Neural crest cell (in vitro differentiated cells): ENCODE measurements around the gene RNF220. TPM values are rescaled to one million over a fixed set of nuclear protein-coding genes. Genes with fewer than 3 reads are reported as not detected.
"Not testable (repeated sequence)": the region's sequence is repeated elsewhere in the genome, so short reads cannot be mapped to it uniquely, and the experiment has no call there.

Source experiments
- DNase-seq: peaks from one replicate; pipeline ENCODE4 v3.0.0; 2021; ENCODE audit warnings: low read depth, mixed read lengths, low spot score
- H3K27ac Mint-ChIP-seq: one replicate; pipeline ENCODE4 v1.8.0; 2021; ENCODE audit warnings: mild to moderate bottlenecking, mixed read lengths; ENCODE audit not compliant: unreplicated experiment
- H3K27me3 Mint-ChIP-seq: 2 replicates; pipeline ENCODE4 v1.8.0; 2021; ENCODE audit warnings: low read depth, mild to moderate bottlenecking, mixed read lengths
- H3K36me3 Mint-ChIP-seq: 2 replicates; pipeline ENCODE4 v1.8.0; 2021; ENCODE audit warnings: low read depth, mild to moderate bottlenecking, mixed read lengths
- H3K4me1 Mint-ChIP-seq: 2 replicates; pipeline ENCODE4 v1.8.0; 2021; ENCODE audit warnings: mixed read lengths
- H3K4me3 Mint-ChIP-seq: one replicate; pipeline ENCODE4 v1.8.0; 2021; ENCODE audit warnings: mild to moderate bottlenecking, mixed read lengths
- H3K9me3 Mint-ChIP-seq: 2 replicates; pipeline ENCODE4 v1.8.0; 2021; ENCODE audit warnings: mixed read lengths
- total RNA-seq: library from RNA; stranded (reverse); gene quantifications from 2 replicates; pipeline ENCODE4 v1.2.1, GENCODE V29; 2021
- TF ChIP-seq, protein P1 (sequence below): fragments of 200-600 bp; sonication (generic); conservative IDR thresholded peaks from 2 replicates; pipeline ENCODE4 v1.5.0; 2021; ENCODE audit warnings: antibody characterized with exemption, mild to moderate bottlenecking

Gene RNF220
- total RNA-seq, 1 donor from 2014 or later = 96.7 TPM

DNA sequence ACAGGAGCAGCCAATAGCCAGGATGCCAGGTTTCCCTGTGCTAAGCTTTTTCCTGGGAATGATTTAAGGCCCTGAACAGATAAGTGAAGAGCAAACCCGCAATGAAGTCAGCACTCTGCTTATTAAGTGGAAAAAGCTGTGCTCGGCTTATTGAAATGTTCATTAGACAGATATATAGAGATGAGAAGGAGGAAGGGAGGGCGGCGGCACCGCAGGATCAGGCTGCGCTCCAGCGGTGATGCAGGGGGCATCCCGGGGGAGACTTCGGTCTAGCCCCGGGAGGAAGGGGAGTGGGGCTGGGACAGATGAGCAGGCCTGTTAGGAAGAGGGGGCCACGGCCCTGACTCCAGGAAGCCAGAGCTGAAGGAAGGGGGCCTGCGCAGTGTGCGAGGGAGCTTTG, 154.3 kb downstream of the RNF220 start:
- no peak overlapping the region for H3K4me3 Mint-ChIP-seq
- no peak for DNase-seq
- H3K27me3 Mint-ChIP-seq = peaks cover 36% of the 10 kb centered on the region
- TF ChIP-seq, protein P1, sequence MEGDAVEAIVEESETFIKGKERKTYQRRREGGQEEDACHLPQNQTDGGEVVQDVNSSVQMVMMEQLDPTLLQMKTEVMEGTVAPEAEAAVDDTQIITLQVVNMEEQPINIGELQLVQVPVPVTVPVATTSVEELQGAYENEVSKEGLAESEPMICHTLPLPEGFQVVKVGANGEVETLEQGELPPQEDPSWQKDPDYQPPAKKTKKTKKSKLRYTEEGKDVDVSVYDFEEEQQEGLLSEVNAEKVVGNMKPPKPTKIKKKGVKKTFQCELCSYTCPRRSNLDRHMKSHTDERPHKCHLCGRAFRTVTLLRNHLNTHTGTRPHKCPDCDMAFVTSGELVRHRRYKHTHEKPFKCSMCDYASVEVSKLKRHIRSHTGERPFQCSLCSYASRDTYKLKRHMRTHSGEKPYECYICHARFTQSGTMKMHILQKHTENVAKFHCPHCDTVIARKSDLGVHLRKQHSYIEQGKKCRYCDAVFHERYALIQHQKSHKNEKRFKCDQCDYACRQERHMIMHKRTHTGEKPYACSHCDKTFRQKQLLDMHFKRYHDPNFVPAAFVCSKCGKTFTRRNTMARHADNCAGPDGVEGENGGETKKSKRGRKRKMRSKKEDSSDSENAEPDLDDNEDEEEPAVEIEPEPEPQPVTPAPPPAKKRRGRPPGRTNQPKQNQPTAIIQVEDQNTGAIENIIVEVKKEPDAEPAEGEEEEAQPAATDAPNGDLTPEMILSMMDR = no peak
- no peaks in the 10 kb centered on the region for H3K4me1 Mint-ChIP-seq
- no peaks in the 10 kb centered on the region for H3K9me3 Mint-ChIP-seq
- H3K27ac Mint-ChIP-seq = no peak overlapping the region
- H3K36me3 Mint-ChIP-seq = no peaks in the 10 kb centered on the region

DNA sequence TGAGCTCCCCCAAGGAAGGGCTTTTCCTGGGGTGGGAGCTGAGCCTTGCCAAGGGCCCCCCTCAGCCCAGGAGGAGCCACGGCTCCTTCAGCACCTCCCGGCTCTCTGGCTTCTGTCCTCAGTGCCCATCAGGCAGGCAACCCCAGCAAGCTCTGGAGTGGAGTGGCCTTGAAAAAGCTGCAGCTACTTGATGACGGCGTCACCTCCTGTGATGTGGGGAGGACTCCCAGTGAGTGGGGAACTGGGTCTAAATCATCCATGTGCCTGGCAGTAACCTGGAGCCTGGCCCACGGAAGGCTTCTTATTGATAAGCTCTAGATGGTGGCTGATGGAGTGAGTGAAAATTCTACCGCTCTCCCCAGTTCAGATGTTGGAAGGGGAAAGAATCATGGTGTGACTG, 154.9 kb downstream of the RNF220 start:
- H3K27ac Mint-ChIP-seq = no peak overlapping the region
- no peaks in the 10 kb centered on the region for H3K36me3 Mint-ChIP-seq
- peaks cover 30% of the 10 kb centered on the region for H3K27me3 Mint-ChIP-seq
- DNase-seq = no peak
- TF ChIP-seq, protein P1 = no peak
- no peaks in the 10 kb centered on the region for H3K9me3 Mint-ChIP-seq
- H3K4me1 Mint-ChIP-seq = no peaks in the 10 kb centered on the region
- no peak overlapping the region for H3K4me3 Mint-ChIP-seq

DNA sequence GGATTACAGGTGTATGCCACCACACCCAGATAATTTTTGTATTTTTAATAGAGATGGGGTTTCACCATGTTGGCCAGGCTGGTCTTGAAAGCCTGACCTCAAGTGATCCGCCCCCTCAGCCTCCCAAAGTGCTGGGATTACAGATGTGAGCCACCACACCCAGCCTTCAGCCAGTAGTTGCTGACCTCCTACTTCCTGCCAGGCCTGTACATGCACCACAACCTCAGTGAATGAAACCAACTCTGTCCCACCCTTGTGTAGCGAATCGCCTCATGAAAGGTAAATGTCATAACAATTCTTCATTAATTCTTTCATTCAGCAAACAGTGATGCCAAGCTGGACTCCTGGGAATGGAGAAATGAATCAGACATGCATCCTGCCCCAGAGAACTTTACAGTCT, 155.6 kb downstream of the RNF220 start:
- not testable (repeated sequence) for H3K9me3 Mint-ChIP-seq, H3K4me1 Mint-ChIP-seq, H3K27ac Mint-ChIP-seq, H3K4me3 Mint-ChIP-seq, DNase-seq, H3K36me3 Mint-ChIP-seq
- H3K27me3 Mint-ChIP-seq = peaks cover 26% of the 10 kb centered on the region

DNA sequence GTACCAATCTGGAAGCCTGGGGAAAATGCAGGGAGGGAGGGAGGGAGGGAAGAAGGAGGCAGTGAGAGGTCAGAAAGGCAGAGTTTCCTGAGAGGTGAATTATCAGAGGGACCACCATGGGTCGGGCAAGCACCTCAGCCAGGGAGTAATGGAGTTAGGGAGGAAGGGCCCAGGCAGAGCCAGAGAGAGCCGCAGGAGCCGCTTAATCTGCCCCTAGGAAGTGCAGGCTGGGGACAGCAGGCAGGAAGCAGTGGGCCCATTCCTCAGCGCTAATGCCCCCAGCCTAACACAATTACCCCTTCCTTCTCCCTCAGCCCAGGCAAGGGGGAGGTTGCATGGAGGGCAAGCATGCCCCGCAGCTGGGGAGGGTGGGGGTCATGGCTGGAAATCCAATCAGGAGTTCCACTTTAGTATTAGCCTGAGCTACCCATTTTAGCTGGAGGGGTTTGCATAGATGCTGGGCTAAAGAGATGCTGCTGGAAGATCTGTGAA, 160.2 kb downstream of the RNF220 start:
- H3K4me3 Mint-ChIP-seq = no peak overlapping the region
- TF ChIP-seq, protein P1 = no peak
- no peaks in the 10 kb centered on the region for H3K9me3 Mint-ChIP-seq
- H3K27ac Mint-ChIP-seq = no peak overlapping the region
- peaks cover 10% of the 10 kb centered on the region for H3K4me1 Mint-ChIP-seq
- H3K27me3 Mint-ChIP-seq = peaks cover 32% of the 10 kb centered on the region
- peaks cover 2% of the 10 kb centered on the region for H3K36me3 Mint-ChIP-seq
- DNase-seq = no peak

DNA sequence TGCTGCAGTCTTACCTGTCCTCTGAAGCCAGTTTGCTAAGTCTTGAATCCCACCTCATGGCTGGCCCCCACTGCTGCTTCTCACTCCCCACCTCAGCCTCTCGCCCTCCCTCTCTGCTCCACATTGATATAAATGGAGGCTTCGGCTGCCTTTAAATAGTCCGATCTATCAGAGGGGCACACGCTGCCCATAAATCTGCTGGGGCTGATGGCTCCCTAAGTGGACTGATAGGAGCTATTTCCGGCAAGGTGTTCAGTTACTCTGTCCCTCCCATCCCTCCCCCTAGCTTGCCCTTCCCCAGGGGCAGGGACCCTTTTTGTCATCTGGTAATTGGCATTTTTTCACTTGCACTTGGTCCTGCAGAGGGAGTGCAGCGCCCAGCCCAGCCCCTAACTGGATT, 160.8 kb downstream of the RNF220 start:
- no peak for DNase-seq
- TF ChIP-seq, protein P1 = no peak
- Mint-ChIP-seq H3K27ac (no peak overlapping the region), H3K4me1 (peaks cover 10% of the 10 kb centered on the region), H3K9me3 (no peaks in the 10 kb centered on the region), H3K4me3 (no peak overlapping the region), H3K27me3 (peaks cover 34% of the 10 kb centered on the region), H3K36me3 (peaks cover 2% of the 10 kb centered on the region)

DNA sequence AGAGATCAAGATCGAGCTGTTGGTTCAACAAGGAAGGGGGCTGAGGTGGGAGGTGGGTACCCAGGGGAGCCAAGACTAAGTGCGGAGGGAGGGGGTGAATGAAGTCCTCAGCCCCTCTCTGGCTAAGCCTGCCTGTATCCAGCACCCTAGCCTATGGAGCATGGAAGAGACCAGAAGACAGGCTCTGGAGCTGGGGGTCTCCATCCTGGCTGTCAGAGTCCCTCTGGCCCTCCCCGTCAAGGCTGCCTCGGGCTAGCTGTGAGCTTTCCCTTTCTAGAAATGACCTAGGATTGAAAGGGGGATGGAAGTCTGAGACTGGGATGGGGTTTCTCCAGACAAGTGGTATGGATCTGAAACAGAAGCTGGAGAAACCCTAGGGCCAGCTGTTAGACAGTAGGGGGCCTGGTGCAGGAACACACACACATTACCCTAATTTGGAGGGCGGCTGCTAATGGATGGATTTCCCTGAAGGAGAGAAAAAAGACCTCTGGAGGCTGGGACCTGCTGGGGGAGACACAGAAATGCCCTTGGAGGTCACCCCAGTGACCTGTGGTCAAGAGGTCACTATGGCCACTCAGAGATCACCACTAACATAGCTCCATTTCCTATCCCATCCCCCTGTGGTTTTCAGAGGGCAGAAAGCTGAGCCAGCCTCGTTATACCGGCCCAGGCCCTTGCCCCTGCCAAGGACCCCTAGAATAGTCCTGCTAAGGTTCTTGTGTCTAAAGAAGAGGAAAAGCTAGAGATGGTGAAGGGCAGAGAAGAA, 161.4 kb downstream of the RNF220 start:
- no peak overlapping the region for H3K4me3 Mint-ChIP-seq
- TF ChIP-seq, protein P1 = no peak

More for the DNA sequence above, 161.4 kb downstream of the RNF220 start:
- H3K36me3 Mint-ChIP-seq = peaks cover 2% of the 10 kb centered on the region
- peaks cover 10% of the 10 kb centered on the region for H3K4me1 Mint-ChIP-seq
- no peak for DNase-seq
- peaks cover 31% of the 10 kb centered on the region for H3K27me3 Mint-ChIP-seq
- H3K27ac Mint-ChIP-seq = no peak overlapping the region
- H3K9me3 Mint-ChIP-seq = no peaks in the 10 kb centered on the region
